Vagina (tissue), 2 donors: Measurements from ENCODE around the gene LINGO4. TPM values are rescaled to one million over a fixed set of nuclear protein-coding genes. Genes with fewer than 3 reads are reported as not detected.

ENCODE experiments used
- DNase-seq, 2 donors: peaks; one replicate each; pipeline ENCODE4 v3.0.0-alpha.2; 2017; ENCODE audit errors: extremely low spot score in 2 of 2
- H3K27ac ChIP-seq: fragments of 200-600 bp; sonication (generic); one replicate; pipeline ENCODE4 v1.5.1; 2019
- H3K27me3 ChIP-seq: fragments of 200-600 bp; sonication (generic); one replicate; pipeline ENCODE4 v1.5.1; 2019
- H3K36me3 ChIP-seq, 2 donors: fragments of 200-600 bp; sonication (generic); one replicate each; pipeline ENCODE4 v1.5.1; 2017 to 2019
- H3K4me1 ChIP-seq: fragments of 200-600 bp; sonication (generic); one replicate; pipeline ENCODE4 v1.5.1; 2019
- H3K4me3 ChIP-seq, 2 donors: fragments of 200-600 bp; sonication (generic); 1 replicate in 1 of 2; 2 replicates in 1 of 2; pipeline ENCODE4 v1.5.1; 2016 to 2019
- H3K9me3 ChIP-seq: fragments of 200-600 bp; sonication (generic); one replicate; pipeline ENCODE4 v1.5.1; 2019
- POLR2A ChIP-seq, 2 donors: fragments of 450-650 bp; IDR thresholded peaks; one replicate each; pipeline ENCODE4 v1.6.1; 2017; ENCODE audit warnings: antibody characterized with exemption in 2 of 2, mild to moderate bottlenecking in 2 of 2, moderate library complexity in 2 of 2
- POLR2AphosphoS5 ChIP-seq, 2 donors: sonication (generic); formaldehyde crosslinking; IDR thresholded peaks; one replicate each; pipeline ENCODE4 v1.9.0; 2017; ENCODE audit warnings: antibody characterized with exemption in 2 of 2, mild to moderate bottlenecking in 2 of 2, low read depth in 1 of 2; ENCODE audit not compliant: insufficient read depth in 1 of 2
- intact Hi-C: fragments of 100-400 bp; cut with DNase I; formaldehyde crosslinking; loops from one replicate; pipeline ENCODE4 v1.15.1; 2023
- total RNA-seq: library from RNA; depleted of rRNA; stranded (reverse); fragments of >200 nt; gene quantifications from one replicate; pipeline ENCODE4 v1.2.3, GENCODE V29; 2016
- TF ChIP-seq, protein P1 (sequence below), 3 experiments: fragments of 450-650 bp in 2 of 3; fragments of 200-600 bp in 1 of 3; sonication (generic) in 1 of 3; IDR thresholded peaks; one replicate each; pipeline ENCODE4 v1.5.1; 2017 to 2019; ENCODE audit warnings: antibody characterized with exemption in 3 of 3, mild to moderate bottlenecking in 2 of 3, moderate library complexity in 2 of 3

Gene LINGO4
- total RNA-seq, 1 donor from 2014 or later, result 0.98 TPM

DNA sequence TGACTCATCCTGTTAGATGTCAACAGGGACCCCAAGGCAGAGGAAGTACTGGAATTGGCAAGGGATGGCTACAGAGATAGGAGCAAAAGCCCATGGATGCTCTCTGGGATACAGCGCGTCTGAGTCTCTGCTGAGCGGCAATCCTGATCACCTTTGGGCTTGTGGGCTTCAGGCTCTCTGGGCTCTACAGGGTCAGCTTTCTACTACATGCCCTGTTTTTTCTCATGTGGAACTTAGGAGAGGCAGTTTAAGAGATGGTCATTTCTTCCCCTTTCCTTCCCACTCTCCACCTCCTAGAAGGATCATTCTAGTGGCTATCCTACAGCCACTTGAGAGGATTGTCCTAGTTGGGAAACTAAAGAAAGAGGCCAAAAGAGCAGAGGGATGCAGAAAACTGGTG lies 1.3 kb downstream of the LINGO4 start:
- H3K27me3 ChIP-seq, result no peaks in the 10 kb centered on the region
- TF ChIP-seq, protein P1, sequence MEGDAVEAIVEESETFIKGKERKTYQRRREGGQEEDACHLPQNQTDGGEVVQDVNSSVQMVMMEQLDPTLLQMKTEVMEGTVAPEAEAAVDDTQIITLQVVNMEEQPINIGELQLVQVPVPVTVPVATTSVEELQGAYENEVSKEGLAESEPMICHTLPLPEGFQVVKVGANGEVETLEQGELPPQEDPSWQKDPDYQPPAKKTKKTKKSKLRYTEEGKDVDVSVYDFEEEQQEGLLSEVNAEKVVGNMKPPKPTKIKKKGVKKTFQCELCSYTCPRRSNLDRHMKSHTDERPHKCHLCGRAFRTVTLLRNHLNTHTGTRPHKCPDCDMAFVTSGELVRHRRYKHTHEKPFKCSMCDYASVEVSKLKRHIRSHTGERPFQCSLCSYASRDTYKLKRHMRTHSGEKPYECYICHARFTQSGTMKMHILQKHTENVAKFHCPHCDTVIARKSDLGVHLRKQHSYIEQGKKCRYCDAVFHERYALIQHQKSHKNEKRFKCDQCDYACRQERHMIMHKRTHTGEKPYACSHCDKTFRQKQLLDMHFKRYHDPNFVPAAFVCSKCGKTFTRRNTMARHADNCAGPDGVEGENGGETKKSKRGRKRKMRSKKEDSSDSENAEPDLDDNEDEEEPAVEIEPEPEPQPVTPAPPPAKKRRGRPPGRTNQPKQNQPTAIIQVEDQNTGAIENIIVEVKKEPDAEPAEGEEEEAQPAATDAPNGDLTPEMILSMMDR (IDR thresholded peaks at IDR 0.05), result no peak
- TF ChIP-seq POLR2AphosphoS5 (IDR thresholded peaks at IDR 0.05; ENCODE audit: insufficient read depth in 1 of 2, low read depth in 1 of 2) (no peak), POLR2A (IDR thresholded peaks at IDR 0.05) (no peak)

DNA sequence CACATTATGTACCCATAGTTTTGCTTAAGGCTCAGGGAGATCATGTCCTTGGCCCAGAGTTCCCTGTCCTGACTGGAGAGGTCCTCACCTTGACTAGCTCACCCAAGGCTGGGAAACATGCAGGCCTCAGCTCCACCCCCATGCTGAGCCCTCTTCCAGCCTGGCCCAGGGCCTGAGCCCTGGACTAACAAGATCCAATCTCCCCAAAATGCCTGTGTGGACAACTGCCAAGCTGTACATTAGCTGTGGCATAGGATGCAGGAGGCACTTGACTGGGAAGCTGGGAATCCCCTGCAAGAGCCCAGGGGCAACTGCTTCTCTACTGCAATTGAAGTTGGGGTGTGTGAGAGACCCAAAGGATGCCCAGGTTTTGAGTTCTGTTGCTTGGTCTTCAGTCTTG lies 2.1 kb downstream of the LINGO4 start:
- no peaks in the 10 kb centered on the region for H3K36me3 ChIP-seq
- H3K27ac ChIP-seq, result no peak overlapping the region
- intact Hi-C loops, result no loop called here
- no peaks in the 10 kb centered on the region for H3K4me1 ChIP-seq
- no peak for DNase-seq
- H3K27me3 ChIP-seq, result no peaks in the 10 kb centered on the region
- H3K9me3 ChIP-seq, result no peaks in the 10 kb centered on the region
- no peak for TF ChIP-seq POLR2AphosphoS5 (IDR thresholded peaks at IDR 0.05; ENCODE audit: insufficient read depth in 1 of 2, low read depth in 1 of 2)
- no peak for TF ChIP-seq POLR2A (IDR thresholded peaks at IDR 0.05)
- TF ChIP-seq, protein P1 (IDR thresholded peaks at IDR 0.05), result no peak
- no peak overlapping the region for H3K4me3 ChIP-seq

More for the DNA sequence above, 1.3 kb downstream of the LINGO4 start:
- no peak for DNase-seq
- H3K27ac ChIP-seq, result no peak overlapping the region
- intact Hi-C loops, result no loop called here
- no peaks in the 10 kb centered on the region for H3K4me1 ChIP-seq
- no peak overlapping the region for H3K4me3 ChIP-seq
- H3K36me3 ChIP-seq, result no peaks in the 10 kb centered on the region
- H3K9me3 ChIP-seq, result no peaks in the 10 kb centered on the region

DNA sequence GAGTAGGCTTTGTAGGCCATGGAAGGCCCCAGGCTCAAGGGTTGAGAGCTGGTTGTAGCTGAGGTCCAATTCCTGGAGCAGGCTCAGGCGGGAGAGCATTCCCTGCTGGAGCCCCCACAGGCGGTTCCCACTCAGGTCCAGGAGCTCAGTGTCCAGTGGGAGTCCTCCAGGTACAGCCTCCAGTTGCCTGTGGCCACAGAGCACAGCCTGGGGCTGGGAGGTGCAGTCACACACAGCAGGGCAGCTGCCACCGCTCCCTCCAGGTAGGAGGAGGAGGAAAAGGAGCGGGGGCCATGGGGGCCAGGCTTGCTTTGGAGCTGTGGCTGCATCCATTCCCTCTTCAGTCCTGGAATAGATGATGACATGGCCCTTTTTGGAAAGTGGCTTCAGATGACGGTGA lies 2.8 kb downstream of the LINGO4 start:
- Histone ChIP-seq H3K4me3 (no peak overlapping the region), H3K27me3 (no peaks in the 10 kb centered on the region)
- no peak for DNase-seq

DNA sequence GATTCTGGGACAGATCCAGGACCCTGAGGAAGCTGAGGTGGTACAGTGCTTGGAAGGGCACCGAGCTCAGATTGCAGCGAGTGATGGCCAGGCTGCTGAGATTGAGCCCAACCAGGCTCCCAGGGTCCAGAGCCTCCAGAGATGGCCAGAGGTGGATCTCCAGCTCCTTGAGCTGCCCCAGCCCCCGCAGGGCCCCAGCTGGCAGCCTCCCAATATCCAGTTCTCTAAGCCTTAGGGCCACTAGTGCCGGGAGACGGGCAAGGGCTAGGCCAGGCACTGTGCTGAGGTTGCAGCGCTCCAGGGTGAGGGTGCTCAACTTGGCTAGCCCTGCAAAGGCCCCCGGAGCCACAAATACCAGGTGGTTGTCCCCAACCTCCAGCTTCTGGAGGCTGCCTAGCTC lies 3.4 kb downstream of the LINGO4 start:
- Histone ChIP-seq H3K9me3 (no peaks in the 10 kb centered on the region), H3K27me3 (no peaks in the 10 kb centered on the region), H3K4me1 (no peaks in the 10 kb centered on the region), H3K36me3 (no peaks in the 10 kb centered on the region), H3K27ac (no peak overlapping the region), H3K4me3 (no peak overlapping the region)
- TF ChIP-seq POLR2AphosphoS5 (IDR thresholded peaks at IDR 0.05; ENCODE audit: insufficient read depth in 1 of 2, low read depth in 1 of 2), result no peak
- DNase-seq, result no peak
- intact Hi-C loops, result no loop called here

More for the DNA sequence above, 2.8 kb downstream of the LINGO4 start:
- Histone ChIP-seq H3K36me3 (no peaks in the 10 kb centered on the region), H3K9me3 (no peaks in the 10 kb centered on the region), H3K27ac (no peak overlapping the region), H3K4me1 (no peaks in the 10 kb centered on the region)
- TF ChIP-seq POLR2A (IDR thresholded peaks at IDR 0.05) (no peak), POLR2AphosphoS5 (IDR thresholded peaks at IDR 0.05; ENCODE audit: insufficient read depth in 1 of 2, low read depth in 1 of 2) (no peak)
- TF ChIP-seq, protein P1 (IDR thresholded peaks at IDR 0.05), result no peak
- intact Hi-C loops, result no loop called here

DNA sequence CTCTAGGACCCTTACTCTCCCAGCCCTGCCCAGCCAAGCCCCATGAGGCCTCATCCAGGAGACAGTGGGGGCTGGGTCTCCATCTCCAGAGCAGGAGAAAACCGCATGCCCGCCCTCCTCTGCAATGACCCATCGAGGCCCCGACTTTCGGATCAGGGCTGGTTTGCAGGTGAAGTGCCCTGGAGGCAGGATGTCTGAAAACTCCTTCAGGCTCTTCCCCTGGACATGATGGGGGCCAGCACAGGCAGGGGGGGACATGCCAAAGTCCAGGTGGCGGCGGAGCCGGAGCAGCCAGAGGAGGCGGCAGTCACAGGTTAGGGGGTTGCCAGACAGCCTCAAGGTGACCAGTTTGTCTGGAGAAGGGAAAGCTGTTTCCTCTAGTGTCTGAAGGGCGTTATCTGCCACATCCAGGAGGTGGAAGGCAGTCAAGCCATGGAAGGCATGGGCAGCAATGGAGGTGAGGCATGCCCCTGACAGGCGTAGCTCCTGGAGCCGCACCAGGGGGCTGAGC lies 3.9 kb downstream of the LINGO4 start:
- no peaks in the 10 kb centered on the region for H3K4me1 ChIP-seq
- H3K27me3 ChIP-seq, result no peaks in the 10 kb centered on the region
- H3K9me3 ChIP-seq, result no peaks in the 10 kb centered on the region
- H3K27ac ChIP-seq, result no peak overlapping the region
- TF ChIP-seq, protein P1 (IDR thresholded peaks at IDR 0.05), result no peak
- TF ChIP-seq POLR2A (IDR thresholded peaks at IDR 0.05) (no peak), POLR2AphosphoS5 (IDR thresholded peaks at IDR 0.05; ENCODE audit: insufficient read depth in 1 of 2, low read depth in 1 of 2) (no peak)
- H3K36me3 ChIP-seq, result no peaks in the 10 kb centered on the region
- no peak for DNase-seq
- intact Hi-C loops, result no loop called here
- no peak overlapping the region for H3K4me3 ChIP-seq
